ENCODE data around the gene BIN2.
"Not testable (repeated sequence)": the region's sequence is repeated elsewhere in the genome, so short reads cannot be mapped to it uniquely, and the experiment has no call there.

The BIN2 gene

DNA sequence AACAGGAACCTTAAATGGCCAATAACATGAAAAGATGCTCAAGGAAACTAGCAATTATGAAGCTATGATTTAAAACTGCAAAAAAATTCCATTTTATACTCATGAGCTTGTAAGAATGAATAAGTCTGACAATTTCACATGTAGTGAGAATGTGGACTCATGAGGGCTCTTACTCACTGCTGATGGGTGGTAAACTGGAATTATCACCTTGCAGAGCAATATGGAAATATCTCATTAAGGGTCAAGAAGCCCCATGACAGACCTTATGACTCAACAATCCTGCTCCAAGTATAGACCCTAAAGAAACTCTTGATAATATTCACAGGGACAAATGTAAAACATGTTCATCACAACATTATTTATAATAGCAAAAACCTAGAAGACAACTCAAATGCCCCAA lies 30.3 kb downstream of the BIN2 start:
- Histone ChIP-seq H3K36me3 (ENCODE audit: control insufficient read depth, low read length) (no peaks in the 10 kb centered on the region), H3K4me2 (ENCODE audit: low read length) (no peak overlapping the region), H3K27ac (ENCODE audit: low read depth, low read length) (no peak overlapping the region)

DNA sequence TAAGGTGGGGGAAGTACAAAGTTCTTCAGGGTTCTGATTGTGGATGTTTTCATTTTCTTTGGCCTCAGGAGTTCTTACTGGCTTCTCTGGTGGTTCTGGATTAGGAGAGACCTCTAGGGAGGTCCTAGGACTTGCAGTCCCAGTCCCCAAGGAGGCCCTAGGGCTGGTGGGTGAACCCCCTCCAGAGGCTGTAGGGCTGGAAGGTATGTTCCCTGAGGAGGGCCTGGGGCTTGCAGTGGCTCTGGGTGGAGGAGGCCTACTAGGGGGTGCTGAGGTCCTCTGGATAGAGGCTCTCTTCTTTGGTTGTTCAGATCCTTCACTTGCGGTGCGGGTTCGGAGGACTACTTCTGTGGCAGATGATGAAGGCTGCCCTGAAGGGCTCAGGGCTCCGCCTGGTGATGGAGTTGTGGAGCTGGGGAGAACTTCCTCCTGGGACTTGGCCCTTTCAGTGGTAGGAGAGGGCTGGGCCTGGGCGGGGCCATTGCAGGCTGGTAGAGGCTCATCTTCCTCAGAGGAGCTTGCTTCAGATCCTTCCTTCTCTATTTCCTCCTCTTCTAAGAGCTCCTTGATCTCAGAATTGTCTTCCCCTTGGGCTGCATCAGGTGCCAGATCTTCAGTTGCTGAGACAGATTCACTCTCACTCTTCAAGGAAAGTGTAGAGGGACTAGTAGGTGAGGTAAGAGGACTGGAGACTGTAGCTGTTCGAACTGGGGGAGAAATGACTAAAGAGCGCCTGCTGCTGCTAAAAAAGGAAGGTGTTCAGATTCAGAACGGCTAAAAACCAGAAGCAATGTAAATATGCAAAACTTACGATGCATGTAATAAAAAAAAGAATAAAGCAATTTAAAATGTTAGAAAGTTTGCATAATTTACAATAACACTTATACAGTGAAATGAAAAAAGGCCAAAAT lies 32.1 kb downstream of the BIN2 start:
- Histone ChIP-seq H3K4me1 (ENCODE audit: control insufficient read depth, low read length) (peaks cover 12% of the 10 kb centered on the region), H3K4me2 (ENCODE audit: low read length) (peak overlapping the region; percentile 73), H3K4me3 (ENCODE audit: low read length) (peak overlapping the region; percentile 54)
- not testable (repeated sequence) for H3K79me2 ChIP-seq (ENCODE audit: control insufficient read depth, low read length); H3K9me2 ChIP-seq (replicated peaks; ENCODE audit: control insufficient read depth, low read length); H3F3A ChIP-seq (ENCODE audit: control insufficient read depth, insufficient read depth); H3K27ac ChIP-seq (ENCODE audit: low read depth, low read length); H4K20me1 ChIP-seq (ENCODE audit: control insufficient read depth, insufficient read depth, low read depth, low read length); H3K9me3 ChIP-seq (ENCODE audit: control insufficient read depth, insufficient read depth, low read length); H3K27me3 ChIP-seq (ENCODE audit: control insufficient read depth, low read length); H3K36me3 ChIP-seq (ENCODE audit: control insufficient read depth, low read length)
- TF ChIP-seq, protein P1, sequence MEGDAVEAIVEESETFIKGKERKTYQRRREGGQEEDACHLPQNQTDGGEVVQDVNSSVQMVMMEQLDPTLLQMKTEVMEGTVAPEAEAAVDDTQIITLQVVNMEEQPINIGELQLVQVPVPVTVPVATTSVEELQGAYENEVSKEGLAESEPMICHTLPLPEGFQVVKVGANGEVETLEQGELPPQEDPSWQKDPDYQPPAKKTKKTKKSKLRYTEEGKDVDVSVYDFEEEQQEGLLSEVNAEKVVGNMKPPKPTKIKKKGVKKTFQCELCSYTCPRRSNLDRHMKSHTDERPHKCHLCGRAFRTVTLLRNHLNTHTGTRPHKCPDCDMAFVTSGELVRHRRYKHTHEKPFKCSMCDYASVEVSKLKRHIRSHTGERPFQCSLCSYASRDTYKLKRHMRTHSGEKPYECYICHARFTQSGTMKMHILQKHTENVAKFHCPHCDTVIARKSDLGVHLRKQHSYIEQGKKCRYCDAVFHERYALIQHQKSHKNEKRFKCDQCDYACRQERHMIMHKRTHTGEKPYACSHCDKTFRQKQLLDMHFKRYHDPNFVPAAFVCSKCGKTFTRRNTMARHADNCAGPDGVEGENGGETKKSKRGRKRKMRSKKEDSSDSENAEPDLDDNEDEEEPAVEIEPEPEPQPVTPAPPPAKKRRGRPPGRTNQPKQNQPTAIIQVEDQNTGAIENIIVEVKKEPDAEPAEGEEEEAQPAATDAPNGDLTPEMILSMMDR (IDR thresholded peaks at IDR 0.05; ENCODE audit: low read depth, low read length, poor library complexity, severe bottlenecking): peak; percentile 32

More for the DNA sequence above, 30.3 kb downstream of the BIN2 start:
- no peak for TF ChIP-seq EZH2phosphoT487 (IDR thresholded peaks at IDR 0.05; ENCODE audit: borderline replicate concordance, low read length)
- TF ChIP-seq, protein P1 (IDR thresholded peaks at IDR 0.05; ENCODE audit: low read depth, low read length, poor library complexity, severe bottlenecking): no peak
- Histone ChIP-seq H3K9me2 (replicated peaks; ENCODE audit: control insufficient read depth, low read length) (no peaks in the 10 kb centered on the region), H3K4me1 (ENCODE audit: control insufficient read depth, low read length) (peaks cover 12% of the 10 kb centered on the region), H3K9me3 (ENCODE audit: control insufficient read depth, insufficient read depth, low read length) (no peaks in the 10 kb centered on the region), H3K4me3 (ENCODE audit: low read length) (no peak overlapping the region), H3F3A (ENCODE audit: control insufficient read depth, insufficient read depth) (no peaks in the 10 kb centered on the region; the same call in 1 of the 2 replicates), H3K27me3 (ENCODE audit: control insufficient read depth, low read length) (no peaks in the 10 kb centered on the region), H3K79me2 (ENCODE audit: control insufficient read depth, low read length) (no peaks in the 10 kb centered on the region), H4K20me1 (ENCODE audit: control insufficient read depth, insufficient read depth, low read depth, low read length) (no peaks in the 10 kb centered on the region)

DNA sequence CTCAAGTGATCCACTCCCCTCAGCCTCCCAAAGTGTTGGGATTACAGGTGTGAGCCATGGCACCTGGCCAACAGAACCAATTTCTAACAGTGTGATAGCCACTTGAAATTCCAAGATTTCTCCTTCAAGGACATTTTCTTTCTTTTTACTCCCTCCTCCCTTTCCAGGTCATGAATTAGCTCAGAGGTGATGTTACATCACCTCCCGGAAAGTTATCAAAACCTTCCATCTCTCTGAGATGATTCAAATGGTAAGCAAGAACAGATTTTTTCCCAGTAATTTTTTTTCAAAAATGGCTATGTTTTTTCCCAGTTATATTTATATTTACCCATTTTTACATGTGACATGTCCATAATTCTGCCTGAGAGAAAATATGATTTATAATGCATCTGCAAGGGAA lies 38.1 kb downstream of the BIN2 start:
- no peak overlapping the region for H3K27ac ChIP-seq (ENCODE audit: low read depth, low read length)
- H3F3A ChIP-seq (ENCODE audit: control insufficient read depth, insufficient read depth): no peaks in the 10 kb centered on the region
- H3K27me3 ChIP-seq (ENCODE audit: control insufficient read depth, low read length): peaks cover 16% of the 10 kb centered on the region
- H4K20me1 ChIP-seq (ENCODE audit: control insufficient read depth, insufficient read depth, low read depth, low read length): no peaks in the 10 kb centered on the region
- no peaks in the 10 kb centered on the region for H3K9me2 ChIP-seq (replicated peaks; ENCODE audit: control insufficient read depth, low read length)
- no peaks in the 10 kb centered on the region for H3K36me3 ChIP-seq (ENCODE audit: control insufficient read depth, low read length)
- no peaks in the 10 kb centered on the region for H3K4me1 ChIP-seq (ENCODE audit: control insufficient read depth, low read length)
- H3K4me2 ChIP-seq (ENCODE audit: low read length): no peak overlapping the region
- no peaks in the 10 kb centered on the region for H3K9me3 ChIP-seq (ENCODE audit: control insufficient read depth, insufficient read depth, low read length)
- H3K79me2 ChIP-seq (ENCODE audit: control insufficient read depth, low read length): no peaks in the 10 kb centered on the region
- H3K4me3 ChIP-seq (ENCODE audit: low read length): no peak overlapping the region
- TF ChIP-seq, protein P1 (IDR thresholded peaks at IDR 0.05; ENCODE audit: low read depth, low read length, poor library complexity, severe bottlenecking): no peak
- no peak for TF ChIP-seq EZH2phosphoT487 (IDR thresholded peaks at IDR 0.05; ENCODE audit: borderline replicate concordance, low read length)
